NCI-H146 treated with DMSO at 0.1 percent for 48 hours (cell line): ENCODE results near the gene PPP2R3A.

Source experiments
- DNase-seq: peaks from one replicate; lab custom pipeline; 2025; ENCODE audit not compliant: unreplicated experiment; lab: John Stamatoyannopoulos, UW

Gene PPP2R3A

GRCh38 chr3:136021803-136022202, 56.3 kb downstream of the PPP2R3A start:
- no peak for DNase-seq

- no peak for DNase-seq
Observed at GRCh38 chr3:136022529-136023263, 57.2 kb downstream of the PPP2R3A start.

GRCh38 chr3:136023264-136023978, 57.9 kb downstream of the PPP2R3A start:
- DNase-seq: no peak

GRCh38 chr3:136036306-136036705, 70.8 kb downstream of the PPP2R3A start:
- DNase-seq: no peak

GRCh38 chr3:136038668-136039067, 73.1 kb downstream of the PPP2R3A start:
- DNase-seq: no peak

GRCh38 chr3:136042608-136043221, 77.2 kb downstream of the PPP2R3A start:
- DNase-seq: peak; percentile 31

GRCh38 chr3:136044980-136045745, 79.6 kb downstream of the PPP2R3A start:
- no peak for DNase-seq

- DNase-seq: no peak
Observed at GRCh38 chr3:136048068-136048467, 82.5 kb downstream of the PPP2R3A start.

GRCh38 chr3:136050250-136050649, 84.7 kb downstream of the PPP2R3A start:
- no peak for DNase-seq

- DNase-seq: no peak
Observed at GRCh38 chr3:136055491-136055890, 90.0 kb downstream of the PPP2R3A start.

GRCh38 chr3:136067211-136067610, 101.7 kb downstream of the PPP2R3A start:
- DNase-seq: no peak

GRCh38 chr3:136068708-136069107, 103.2 kb downstream of the PPP2R3A start:
- DNase-seq: no peak

GRCh38 chr3:136069933-136070332, 104.4 kb downstream of the PPP2R3A start:
- no peak for DNase-seq

- DNase-seq: no peak
Observed at GRCh38 chr3:136070334-136070733, 104.8 kb downstream of the PPP2R3A start.

- peak; percentile 37 for DNase-seq
Observed at GRCh38 chr3:136070953-136071949, 105.7 kb downstream of the PPP2R3A start.

GRCh38 chr3:136074546-136075170, 109.1 kb downstream of the PPP2R3A start:
- DNase-seq: no peak

- peak; percentile 71 for DNase-seq
Observed at GRCh38 chr3:136075218-136075808, 109.8 kb downstream of the PPP2R3A start.

- no peak for DNase-seq
Observed at GRCh38 chr3:136075811-136076210, 110.3 kb downstream of the PPP2R3A start.
